Neural cell (in vitro differentiated cells): Measurements from ENCODE around the gene DMXL1. TPM values are rescaled to one million over a fixed set of nuclear protein-coding genes. Genes with fewer than 3 reads are reported as not detected.

ENCODE experiments used
- H2AFZ ChIP-seq: fragments of 200-600, 300-800 bp; sonication (generic), shearing (Covaris generic); 2 replicates; pipeline ENCODE4 v1.6.0; 2014; ENCODE audit warnings: low read depth, mild to moderate bottlenecking, antibody characterized with exemption, low read length, moderate library complexity
- H3F3A ChIP-seq: fragments of 200-600 bp; shearing (Covaris generic); 2 replicates; pipeline ENCODE4 v1.6.1; 2016; ENCODE audit warnings: mild to moderate bottlenecking, moderate library complexity, mixed read lengths, antibody characterized with exemption, low read length; ENCODE audit not compliant: insufficient read depth, poor library complexity, severe bottlenecking
- H3K27ac ChIP-seq: fragments of 200-600, 300-800 bp; sonication (generic), shearing (Covaris generic); 2 replicates; pipeline ENCODE4 v1.5.1; 2014; ENCODE audit warnings: mild to moderate bottlenecking, low read length, moderate library complexity
- H3K27me3 ChIP-seq: fragments of 300-800, 200-600 bp; sonication (generic), shearing (Covaris generic); 2 replicates; pipeline ENCODE4 v1.6.0; 2014; ENCODE audit warnings: mild to moderate bottlenecking, low read depth, low read length, moderate library complexity; ENCODE audit not compliant: insufficient read depth
- H3K36me3 ChIP-seq: fragments of 300-800, 200-600 bp; sonication (generic), shearing (Covaris generic); 2 replicates; pipeline ENCODE4 v1.5.1; 2014; ENCODE audit warnings: mild to moderate bottlenecking, antibody characterized with exemption, low read length, moderate library complexity; ENCODE audit not compliant: insufficient read depth
- H3K4me2 ChIP-seq: fragments of 300-800, 200-600 bp; sonication (generic), shearing (Covaris generic); 2 replicates; pipeline ENCODE4 v1.6.0; 2014; ENCODE audit warnings: mild to moderate bottlenecking, low read length
- H3K4me3 ChIP-seq: fragments of 300-800, 200-600 bp; sonication (generic), shearing (Covaris generic); 2 replicates; pipeline ENCODE4 v1.5.1; 2014; ENCODE audit warnings: mild to moderate bottlenecking, low read length, moderate library complexity
- H3K79me2 ChIP-seq: fragments of 200-600 bp; shearing (Covaris generic); replicated peaks from 2 replicates; pipeline ENCODE4 v1.6.0; 2014; ENCODE audit warnings: mild to moderate bottlenecking, low read length, moderate library complexity; ENCODE audit not compliant: insufficient read depth
- H3K9ac ChIP-seq: fragments of 300-800, 200-600 bp; sonication (generic), shearing (Covaris generic); 2 replicates; pipeline ENCODE4 v1.6.1; 2016; ENCODE audit warnings: mild to moderate bottlenecking, low read length, mixed read lengths
- H3K9me2 ChIP-seq: fragments of 200-600 bp; shearing (Covaris generic); 2 replicates; pipeline ENCODE4 v1.6.1; 2016; ENCODE audit warnings: mild to moderate bottlenecking, low read length, mixed read lengths; ENCODE audit not compliant: insufficient read depth
- H3K9me3 ChIP-seq: fragments of 200-600, 300-800 bp; sonication (generic), shearing (Covaris generic); 2 replicates; pipeline ENCODE4 v1.6.1; 2016; ENCODE audit warnings: mild to moderate bottlenecking, mixed run types, low read length, moderate library complexity, mixed read lengths
- H4K20me1 ChIP-seq: fragments of 200-600 bp; shearing (Covaris generic); 2 replicates; pipeline ENCODE4 v1.6.1; 2016; ENCODE audit warnings: mild to moderate bottlenecking, mixed run types; ENCODE audit not compliant: insufficient read depth
- EP300 ChIP-seq: fragments of 450-650 bp; conservative IDR thresholded peaks from 2 replicates; pipeline ENCODE4 v1.6.1; 2014; ENCODE audit warnings: antibody characterized with exemption, mild to moderate bottlenecking, moderate library complexity; ENCODE audit not compliant: poor library complexity, severe bottlenecking
- EZH2 ChIP-seq: fragments of 200-600, 300-800 bp; shearing (Covaris generic), sonication (generic); IDR thresholded peaks from 2 replicates; pipeline ENCODE4 v1.6.1; 2014; ENCODE audit warnings: antibody characterized with exemption, low read length, borderline replicate concordance, mild to moderate bottlenecking; ENCODE audit not compliant: insufficient read depth, poor library complexity, severe bottlenecking
- MXI1 ChIP-seq: fragments of 450-650 bp; conservative IDR thresholded peaks from 2 replicates; pipeline ENCODE4 v1.6.1; 2014; ENCODE audit warnings: antibody characterized with exemption, mild to moderate bottlenecking; ENCODE audit not compliant: poor library complexity, severe bottlenecking
- POLR2AphosphoS5 ChIP-seq: IDR thresholded peaks from 2 replicates; pipeline ENCODE4 v1.6.1; 2012
- RAD21 ChIP-seq: fragments of 450-650 bp; conservative IDR thresholded peaks from 2 replicates; pipeline ENCODE4 v1.6.1; 2014; ENCODE audit warnings: antibody characterized with exemption, mild to moderate bottlenecking, moderate library complexity
- REST ChIP-seq: IDR thresholded peaks from 2 replicates; pipeline ENCODE4 v1.6.1; 2012; ENCODE audit warnings: borderline replicate concordance
- SMC3 ChIP-seq: fragments of 450-650 bp; conservative IDR thresholded peaks from 2 replicates; pipeline ENCODE4 v1.6.1; 2014; ENCODE audit warnings: antibody characterized with exemption, mild to moderate bottlenecking, moderate library complexity; ENCODE audit not compliant: poor library complexity
- TAF1 ChIP-seq: IDR thresholded peaks from 2 replicates; pipeline ENCODE4 v1.6.1; 2012; ENCODE audit warnings: low read depth
- polyA plus RNA-seq: library from polyadenylated mRNA; depleted of rRNA; stranded (reverse); fragments of >200 nt; gene quantifications from 2 replicates; pipeline ENCODE4 v1.2.3, GENCODE V29; 2014
- TF ChIP-seq, protein P1 (sequence below): fragments of 450-650 bp; IDR thresholded peaks from 2 replicates; pipeline ENCODE4 v1.5.1; 2014; ENCODE audit warnings: antibody characterized with exemption, mild to moderate bottlenecking, moderate library complexity; ENCODE audit not compliant: poor library complexity, severe bottlenecking

DMXL1 gene
- polyA plus RNA-seq, 1 donor from 2014 or later, result 46.9 TPM

DNA sequence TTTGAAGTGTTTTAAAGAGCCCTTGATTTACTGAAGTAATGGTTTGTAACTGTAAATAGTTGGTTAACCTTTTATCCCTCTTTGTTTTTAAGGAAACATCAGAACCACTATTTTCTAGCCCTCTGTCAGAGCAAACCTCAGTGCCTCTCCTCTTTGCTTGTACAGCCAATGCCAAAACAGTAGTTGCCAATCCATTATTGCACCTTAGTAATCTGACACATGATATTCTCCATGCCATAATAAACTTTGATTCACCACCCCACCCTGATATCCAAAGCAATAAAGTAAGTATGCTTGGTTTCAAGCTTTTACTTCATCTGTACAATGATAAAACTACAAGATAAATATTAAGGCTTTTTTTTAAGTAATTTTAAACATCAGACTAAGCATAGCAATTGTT is 100.8 kb downstream of the DMXL1 start:
- Histone ChIP-seq H3K4me2 (no peak overlapping the region), H3K4me3 (no peak overlapping the region), H4K20me1 (no peaks in the 10 kb centered on the region), H3K36me3 (no peaks in the 10 kb centered on the region), H3K27ac (no peak overlapping the region), H2AFZ (no peak overlapping the region), H3F3A (no peaks in the 10 kb centered on the region), H3K9me2 (no peaks in the 10 kb centered on the region), H3K9me3 (no peaks in the 10 kb centered on the region), H3K9ac (no peak overlapping the region), H3K27me3 (no peaks in the 10 kb centered on the region), H3K79me2 (no peaks in the 10 kb centered on the region)
- TF ChIP-seq REST (no peak), RAD21 (no peak), POLR2AphosphoS5 (no peak), EP300 (no peak), SMC3 (no peak), TAF1 (no peak)

DNA sequence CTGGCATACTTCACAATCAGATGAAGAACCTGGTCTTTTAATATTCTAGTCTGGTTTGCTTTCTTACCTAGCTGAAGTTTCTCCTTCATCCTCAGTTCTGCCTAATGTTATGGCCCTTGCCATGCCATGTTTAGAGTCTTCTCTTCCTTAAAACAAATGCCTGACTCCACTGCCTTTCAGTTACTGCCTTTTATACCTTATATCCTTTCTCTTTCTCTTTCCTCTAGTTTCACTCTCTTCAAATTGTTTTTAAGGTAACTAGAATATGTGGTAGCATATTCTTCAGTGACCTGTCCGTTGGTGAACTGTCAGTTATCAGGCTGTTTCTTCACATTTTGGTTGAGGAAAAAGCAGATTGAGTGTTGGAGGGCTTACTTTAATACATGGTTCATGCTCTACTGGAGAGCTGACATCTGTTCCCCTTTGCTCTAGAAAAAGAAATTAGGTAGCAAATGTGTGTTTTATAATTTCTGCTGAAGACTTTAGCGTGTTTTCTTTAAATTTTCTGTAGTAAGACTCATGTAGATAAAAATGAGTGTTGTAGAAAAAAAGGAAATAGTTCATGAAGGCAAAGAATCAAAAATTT is 103.8 kb downstream of the DMXL1 start:
- Histone ChIP-seq H3K9me3 (no peaks in the 10 kb centered on the region), H3K9me2 (no peaks in the 10 kb centered on the region), H3K27ac (no peak overlapping the region), H4K20me1 (no peaks in the 10 kb centered on the region), H3K36me3 (no peaks in the 10 kb centered on the region), H3F3A (no peaks in the 10 kb centered on the region), H3K4me2 (no peak overlapping the region), H3K79me2 (no peaks in the 10 kb centered on the region), H2AFZ (no peak overlapping the region), H3K27me3 (no peaks in the 10 kb centered on the region), H3K4me3 (no peak overlapping the region), H3K9ac (no peak overlapping the region)
- TF ChIP-seq POLR2AphosphoS5, result no peak
- TF ChIP-seq TAF1, result no peak
- no peak for TF ChIP-seq SMC3
- TF ChIP-seq REST, result no peak
- TF ChIP-seq MXI1, result no peak
- no peak for TF ChIP-seq EZH2
- no peak for TF ChIP-seq EP300
- TF ChIP-seq, protein P1, sequence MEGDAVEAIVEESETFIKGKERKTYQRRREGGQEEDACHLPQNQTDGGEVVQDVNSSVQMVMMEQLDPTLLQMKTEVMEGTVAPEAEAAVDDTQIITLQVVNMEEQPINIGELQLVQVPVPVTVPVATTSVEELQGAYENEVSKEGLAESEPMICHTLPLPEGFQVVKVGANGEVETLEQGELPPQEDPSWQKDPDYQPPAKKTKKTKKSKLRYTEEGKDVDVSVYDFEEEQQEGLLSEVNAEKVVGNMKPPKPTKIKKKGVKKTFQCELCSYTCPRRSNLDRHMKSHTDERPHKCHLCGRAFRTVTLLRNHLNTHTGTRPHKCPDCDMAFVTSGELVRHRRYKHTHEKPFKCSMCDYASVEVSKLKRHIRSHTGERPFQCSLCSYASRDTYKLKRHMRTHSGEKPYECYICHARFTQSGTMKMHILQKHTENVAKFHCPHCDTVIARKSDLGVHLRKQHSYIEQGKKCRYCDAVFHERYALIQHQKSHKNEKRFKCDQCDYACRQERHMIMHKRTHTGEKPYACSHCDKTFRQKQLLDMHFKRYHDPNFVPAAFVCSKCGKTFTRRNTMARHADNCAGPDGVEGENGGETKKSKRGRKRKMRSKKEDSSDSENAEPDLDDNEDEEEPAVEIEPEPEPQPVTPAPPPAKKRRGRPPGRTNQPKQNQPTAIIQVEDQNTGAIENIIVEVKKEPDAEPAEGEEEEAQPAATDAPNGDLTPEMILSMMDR, result no peak
